Stomach (tissue), 4 donors: Measurements from ENCODE around the gene HPCA.

Source experiments
- EP300 ChIP-seq: sonication (generic); formaldehyde crosslinking; IDR thresholded peaks from one replicate; pipeline ENCODE4 v1.6.1; 2017; ENCODE audit warnings: antibody characterized with exemption
- POLR2A ChIP-seq, 4 donors: fragments of 450-650 bp; IDR thresholded peaks; one replicate each; pipeline ENCODE4 v1.6.1; 2016; ENCODE audit warnings: antibody characterized with exemption in 4 of 4, control low read depth in 2 of 4, mild to moderate bottlenecking in 1 of 4, moderate library complexity in 1 of 4
- POLR2AphosphoS5 ChIP-seq, 3 donors: sonication (generic); formaldehyde crosslinking; IDR thresholded peaks; one replicate each; pipeline ENCODE4 v1.6.1; 2016; ENCODE audit warnings: antibody characterized with exemption in 3 of 3
- TF ChIP-seq, protein P1 (sequence below), 7 experiments: fragments of 450-650 bp in 4 of 7; fragments of 200-600 bp in 3 of 7; sonication (generic) in 3 of 7; IDR thresholded peaks; one replicate each; pipeline ENCODE4 v1.5.1; 2016 to 2019; ENCODE audit warnings: antibody characterized with exemption in 7 of 7, control low read depth in 2 of 7, mild to moderate bottlenecking in 1 of 7

DNA sequence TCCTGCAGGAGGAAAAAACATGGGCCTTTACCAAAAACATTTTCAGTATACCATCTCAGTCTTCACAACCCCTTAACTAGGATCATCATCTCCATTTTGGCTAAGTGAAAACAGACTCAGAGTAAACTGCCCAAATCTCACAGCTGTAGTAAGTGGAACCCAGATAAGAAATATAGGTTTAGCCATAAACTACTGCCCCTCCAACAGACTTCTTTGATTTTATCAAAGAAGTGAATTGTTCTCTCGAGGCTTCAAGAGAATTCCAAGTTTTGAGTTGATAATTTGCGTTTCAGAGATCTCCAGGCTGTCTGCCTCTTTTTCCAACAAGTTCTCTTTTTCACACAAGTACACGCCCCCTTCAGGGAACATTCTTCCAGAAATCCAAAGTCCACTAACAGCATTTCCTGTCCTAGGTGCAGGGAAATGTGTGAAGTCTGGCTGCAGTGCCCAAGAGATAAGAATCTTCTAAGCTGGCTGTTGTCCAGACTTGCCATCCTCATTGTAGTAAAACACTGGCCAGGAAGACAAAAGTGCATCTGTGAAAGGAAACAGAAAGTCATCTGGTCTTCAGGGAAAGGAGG is 47.5 kb downstream of the HPCA start:
- TF ChIP-seq, protein P1, sequence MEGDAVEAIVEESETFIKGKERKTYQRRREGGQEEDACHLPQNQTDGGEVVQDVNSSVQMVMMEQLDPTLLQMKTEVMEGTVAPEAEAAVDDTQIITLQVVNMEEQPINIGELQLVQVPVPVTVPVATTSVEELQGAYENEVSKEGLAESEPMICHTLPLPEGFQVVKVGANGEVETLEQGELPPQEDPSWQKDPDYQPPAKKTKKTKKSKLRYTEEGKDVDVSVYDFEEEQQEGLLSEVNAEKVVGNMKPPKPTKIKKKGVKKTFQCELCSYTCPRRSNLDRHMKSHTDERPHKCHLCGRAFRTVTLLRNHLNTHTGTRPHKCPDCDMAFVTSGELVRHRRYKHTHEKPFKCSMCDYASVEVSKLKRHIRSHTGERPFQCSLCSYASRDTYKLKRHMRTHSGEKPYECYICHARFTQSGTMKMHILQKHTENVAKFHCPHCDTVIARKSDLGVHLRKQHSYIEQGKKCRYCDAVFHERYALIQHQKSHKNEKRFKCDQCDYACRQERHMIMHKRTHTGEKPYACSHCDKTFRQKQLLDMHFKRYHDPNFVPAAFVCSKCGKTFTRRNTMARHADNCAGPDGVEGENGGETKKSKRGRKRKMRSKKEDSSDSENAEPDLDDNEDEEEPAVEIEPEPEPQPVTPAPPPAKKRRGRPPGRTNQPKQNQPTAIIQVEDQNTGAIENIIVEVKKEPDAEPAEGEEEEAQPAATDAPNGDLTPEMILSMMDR (IDR thresholded peaks at IDR 0.05): no peak
- TF ChIP-seq EP300 (no peak), POLR2A (IDR thresholded peaks at IDR 0.05) (no peak), POLR2AphosphoS5 (IDR thresholded peaks at IDR 0.05) (peak in 2 of 3 donors; percentile 29 to 44)
